Measurements from ENCODE around the gene AUTS2. TPM values are rescaled to one million over a fixed set of nuclear protein-coding genes. Genes with fewer than 3 reads are reported as not detected.

Gene AUTS2
- total and polyA plus RNA-seq, 2 experiments from 2014 or later = 32.0 to 91.0 TPM

DNA sequence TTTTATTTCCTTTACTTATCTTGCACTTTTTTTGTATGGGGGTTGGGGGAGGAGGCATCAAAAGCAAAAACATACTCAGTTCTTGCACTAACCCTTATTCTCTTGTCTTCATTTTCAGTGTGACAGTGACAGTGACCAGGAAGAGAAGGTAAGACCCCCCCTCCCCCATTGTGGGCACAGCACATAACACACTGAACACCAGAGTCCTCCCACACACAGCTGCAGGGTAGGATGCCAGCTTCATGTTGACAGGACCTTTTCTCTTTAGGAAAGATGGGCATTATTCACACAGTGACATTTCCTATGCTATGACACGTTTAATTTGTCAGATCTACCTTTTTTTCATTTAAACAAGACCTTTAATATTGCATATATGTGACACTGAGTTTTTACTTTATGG lies 837.4 kb downstream of the AUTS2 start:
- Histone ChIP-seq H3K4me3 (no peak overlapping the region), H3K79me2 (replicated peaks; ENCODE audit: insufficient read depth) (no peaks in the 10 kb centered on the region), H3K27me3 (ENCODE audit: insufficient read depth) (no peaks in the 10 kb centered on the region), H3K36me3 (ENCODE audit: insufficient read depth) (no peaks in the 10 kb centered on the region), H3K4me2 (no peak overlapping the region), H3K9me2 (ENCODE audit: insufficient read depth) (no peaks in the 10 kb centered on the region), H3F3A (replicated peaks; ENCODE audit: low read depth) (no peaks in the 10 kb centered on the region), H3K27ac (ENCODE audit: low read depth) (no peak overlapping the region), H3K4me1 (ENCODE audit: insufficient read depth) (no peaks in the 10 kb centered on the region), H4K20me1 (replicated peaks; ENCODE audit: insufficient read depth) (no peaks in the 10 kb centered on the region), H2AFZ (no peak overlapping the region)
- H3K36me3 Mint-ChIP-seq (ENCODE audit: low read depth) = no peaks in the 10 kb centered on the region
- H3K27ac Mint-ChIP-seq = no peak overlapping the region
- H3K4me3 Mint-ChIP-seq = no peak overlapping the region
- no peaks in the 10 kb centered on the region for H3K4me1 Mint-ChIP-seq
- no peak for ATAC-seq
- no peak for DNase-seq (ENCODE audit: low spot score)
- TF ChIP-seq ZNF462 (CRISPR knock-in tag; IDR thresholded peaks at IDR 0.05) (no peak), ZNF331 (CRISPR knock-in tag; IDR thresholded peaks at IDR 0.05; ENCODE audit: low read depth) (no peak), EZH2phosphoT487 (IDR thresholded peaks at IDR 0.05; ENCODE audit: unreplicated experiment) (no peak), NANOG (IDR thresholded peaks at IDR 0.05; ENCODE audit: borderline replicate concordance) (no peak), ETS1 (IDR thresholded peaks at IDR 0.05) (no peak), JUNB (IDR thresholded peaks at IDR 0.05; ENCODE audit: unreplicated experiment) (no peak), CREB1 (CRISPR knock-in tag; IDR thresholded peaks at IDR 0.05; ENCODE audit: low read depth) (no peak), EZH2 (IDR thresholded peaks at IDR 0.05; ENCODE audit: low read depth, unreplicated experiment) (no peak), STAT1 (IDR thresholded peaks at IDR 0.05; ENCODE audit: unreplicated experiment) (no peak), ZNF114 (CRISPR knock-in tag; IDR thresholded peaks at IDR 0.05) (no peak)
- TF ChIP-seq, protein P1, sequence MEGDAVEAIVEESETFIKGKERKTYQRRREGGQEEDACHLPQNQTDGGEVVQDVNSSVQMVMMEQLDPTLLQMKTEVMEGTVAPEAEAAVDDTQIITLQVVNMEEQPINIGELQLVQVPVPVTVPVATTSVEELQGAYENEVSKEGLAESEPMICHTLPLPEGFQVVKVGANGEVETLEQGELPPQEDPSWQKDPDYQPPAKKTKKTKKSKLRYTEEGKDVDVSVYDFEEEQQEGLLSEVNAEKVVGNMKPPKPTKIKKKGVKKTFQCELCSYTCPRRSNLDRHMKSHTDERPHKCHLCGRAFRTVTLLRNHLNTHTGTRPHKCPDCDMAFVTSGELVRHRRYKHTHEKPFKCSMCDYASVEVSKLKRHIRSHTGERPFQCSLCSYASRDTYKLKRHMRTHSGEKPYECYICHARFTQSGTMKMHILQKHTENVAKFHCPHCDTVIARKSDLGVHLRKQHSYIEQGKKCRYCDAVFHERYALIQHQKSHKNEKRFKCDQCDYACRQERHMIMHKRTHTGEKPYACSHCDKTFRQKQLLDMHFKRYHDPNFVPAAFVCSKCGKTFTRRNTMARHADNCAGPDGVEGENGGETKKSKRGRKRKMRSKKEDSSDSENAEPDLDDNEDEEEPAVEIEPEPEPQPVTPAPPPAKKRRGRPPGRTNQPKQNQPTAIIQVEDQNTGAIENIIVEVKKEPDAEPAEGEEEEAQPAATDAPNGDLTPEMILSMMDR (conservative IDR thresholded peaks at IDR 0.05; ENCODE audit: low read depth in 2 of 2) = no peak
- TF ChIP-seq, protein P2, sequence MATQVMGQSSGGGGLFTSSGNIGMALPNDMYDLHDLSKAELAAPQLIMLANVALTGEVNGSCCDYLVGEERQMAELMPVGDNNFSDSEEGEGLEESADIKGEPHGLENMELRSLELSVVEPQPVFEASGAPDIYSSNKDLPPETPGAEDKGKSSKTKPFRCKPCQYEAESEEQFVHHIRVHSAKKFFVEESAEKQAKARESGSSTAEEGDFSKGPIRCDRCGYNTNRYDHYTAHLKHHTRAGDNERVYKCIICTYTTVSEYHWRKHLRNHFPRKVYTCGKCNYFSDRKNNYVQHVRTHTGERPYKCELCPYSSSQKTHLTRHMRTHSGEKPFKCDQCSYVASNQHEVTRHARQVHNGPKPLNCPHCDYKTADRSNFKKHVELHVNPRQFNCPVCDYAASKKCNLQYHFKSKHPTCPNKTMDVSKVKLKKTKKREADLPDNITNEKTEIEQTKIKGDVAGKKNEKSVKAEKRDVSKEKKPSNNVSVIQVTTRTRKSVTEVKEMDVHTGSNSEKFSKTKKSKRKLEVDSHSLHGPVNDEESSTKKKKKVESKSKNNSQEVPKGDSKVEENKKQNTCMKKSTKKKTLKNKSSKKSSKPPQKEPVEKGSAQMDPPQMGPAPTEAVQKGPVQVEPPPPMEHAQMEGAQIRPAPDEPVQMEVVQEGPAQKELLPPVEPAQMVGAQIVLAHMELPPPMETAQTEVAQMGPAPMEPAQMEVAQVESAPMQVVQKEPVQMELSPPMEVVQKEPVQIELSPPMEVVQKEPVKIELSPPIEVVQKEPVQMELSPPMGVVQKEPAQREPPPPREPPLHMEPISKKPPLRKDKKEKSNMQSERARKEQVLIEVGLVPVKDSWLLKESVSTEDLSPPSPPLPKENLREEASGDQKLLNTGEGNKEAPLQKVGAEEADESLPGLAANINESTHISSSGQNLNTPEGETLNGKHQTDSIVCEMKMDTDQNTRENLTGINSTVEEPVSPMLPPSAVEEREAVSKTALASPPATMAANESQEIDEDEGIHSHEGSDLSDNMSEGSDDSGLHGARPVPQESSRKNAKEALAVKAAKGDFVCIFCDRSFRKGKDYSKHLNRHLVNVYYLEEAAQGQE (IDR thresholded peaks at IDR 0.05; ENCODE audit: unreplicated experiment) = no peak
- peaks cover 2% of the 10 kb centered on the region for H3K27me3 Mint-ChIP-seq (ENCODE audit: insufficient read depth, low read depth, poor library complexity)
- H3K9me3 Mint-ChIP-seq = no peaks in the 10 kb centered on the region

Measured in GM23338 (cell line).